Endodermal cell (in vitro differentiated cells): Measurements from ENCODE around the gene ARHGAP6. TPM values are rescaled to one million over a fixed set of nuclear protein-coding genes. Genes with fewer than 3 reads are reported as not detected.

ENCODE experiments used
- DNase-seq: peaks from one replicate; pipeline ENCODE4 v3.0.0-alpha.2; 2017
- H3K27ac ChIP-seq: 2 replicates; pipeline ENCODE4 v1.5.1; 2013; ENCODE audit warnings: mild to moderate bottlenecking, low read depth, low read length, moderate library complexity
- H3K27me3 ChIP-seq: 2 replicates; pipeline ENCODE4 v1.6.1; 2013; ENCODE audit warnings: mild to moderate bottlenecking, low read length, moderate library complexity; ENCODE audit not compliant: insufficient read depth, control insufficient read depth, poor library complexity, severe bottlenecking
- H3K36me3 ChIP-seq: 2 replicates; pipeline ENCODE4 v1.7.0; 2013; ENCODE audit warnings: mild to moderate bottlenecking, low read length, moderate library complexity; ENCODE audit not compliant: control insufficient read depth, insufficient read depth
- H3K4me1 ChIP-seq: one replicate; pipeline ENCODE4 v1.7.0; 2013; ENCODE audit warnings: low read length; ENCODE audit not compliant: control insufficient read depth, insufficient read depth
- H3K4me3 ChIP-seq: 2 replicates; pipeline ENCODE4 v1.5.1; 2013; ENCODE audit warnings: mild to moderate bottlenecking, low read length, moderate library complexity
- H3K9ac ChIP-seq: 2 replicates; pipeline ENCODE4 v1.6.1; 2013; ENCODE audit warnings: mild to moderate bottlenecking, low read length, moderate library complexity; ENCODE audit not compliant: poor library complexity, severe bottlenecking; ENCODE audit errors: extremely low read depth
- H3K9me3 ChIP-seq: 2 replicates; pipeline ENCODE4 v1.6.1; 2013; ENCODE audit warnings: mild to moderate bottlenecking, low read length, moderate library complexity; ENCODE audit not compliant: control insufficient read depth
- H3K27ac Mint-ChIP-seq: 2 replicates; pipeline ENCODE4 v1.8.0; 2020; ENCODE audit warnings: mixed read lengths
- H3K27me3 Mint-ChIP-seq: 2 replicates; pipeline ENCODE4 v1.8.0; 2021; ENCODE audit warnings: mild to moderate bottlenecking, mixed read lengths; ENCODE audit not compliant: insufficient read depth
- H3K36me3 Mint-ChIP-seq: 2 replicates; pipeline ENCODE4 v1.8.0; 2020; ENCODE audit warnings: low read depth, mixed read lengths
- H3K4me1 Mint-ChIP-seq: 2 replicates; pipeline ENCODE4 v1.8.0; 2020; ENCODE audit warnings: mixed read lengths
- H3K4me3 Mint-ChIP-seq: 2 replicates; pipeline ENCODE4 v1.8.0; 2020; ENCODE audit warnings: mild to moderate bottlenecking, moderate library complexity, mixed read lengths
- H3K9me3 Mint-ChIP-seq: 2 replicates; pipeline ENCODE4 v1.8.0; 2020; ENCODE audit warnings: mild to moderate bottlenecking, mixed read lengths
- WGBS, 2 experiments: methylation state at CpG; one replicate each; pipeline versions ENCODE4 v1.1.5 to v1.1.7; 2013; ENCODE audit warnings: missing lambda C conversion rate in 2 of 2, mixed read lengths in 1 of 2; ENCODE audit not compliant: insufficient coverage in 1 of 2, insufficient read length in 1 of 2; 5-methylcytosine and 5-hydroxymethylcytosine counted together
- total RNA-seq, 2 donors: library from RNA; stranded (reverse); fragmentation: NEBNext Ultra II Directional in 1 of 2; extraction: Animal tissue kit (Norgen Biotek cat#: 25700) in 1 of 2; gene quantifications; 2 replicates in 1 of 2; 3 replicates in 1 of 2; pipeline ENCODE4 v1.2.1, GENCODE V29; 2021
- TF ChIP-seq, protein P1 (sequence below): fragments of 200-600 bp; sonication (generic); conservative IDR thresholded peaks from 2 replicates; pipeline ENCODE4 v1.5.0; 2021; ENCODE audit warnings: antibody characterized with exemption, mild to moderate bottlenecking

Gene ARHGAP6
- total RNA-seq, 2 donors from 2014 or later, result 0.48 to 0.73 TPM

- 54 to 78% methylated on average over 16 to 25 of the region's 25 CpGs for whole genome bisulfite sequencing, 2 experiments
- H3K27ac Mint-ChIP-seq, result no peak overlapping the region
- no peaks in the 10 kb centered on the region for H3K4me1 Mint-ChIP-seq
- TF ChIP-seq, protein P1, sequence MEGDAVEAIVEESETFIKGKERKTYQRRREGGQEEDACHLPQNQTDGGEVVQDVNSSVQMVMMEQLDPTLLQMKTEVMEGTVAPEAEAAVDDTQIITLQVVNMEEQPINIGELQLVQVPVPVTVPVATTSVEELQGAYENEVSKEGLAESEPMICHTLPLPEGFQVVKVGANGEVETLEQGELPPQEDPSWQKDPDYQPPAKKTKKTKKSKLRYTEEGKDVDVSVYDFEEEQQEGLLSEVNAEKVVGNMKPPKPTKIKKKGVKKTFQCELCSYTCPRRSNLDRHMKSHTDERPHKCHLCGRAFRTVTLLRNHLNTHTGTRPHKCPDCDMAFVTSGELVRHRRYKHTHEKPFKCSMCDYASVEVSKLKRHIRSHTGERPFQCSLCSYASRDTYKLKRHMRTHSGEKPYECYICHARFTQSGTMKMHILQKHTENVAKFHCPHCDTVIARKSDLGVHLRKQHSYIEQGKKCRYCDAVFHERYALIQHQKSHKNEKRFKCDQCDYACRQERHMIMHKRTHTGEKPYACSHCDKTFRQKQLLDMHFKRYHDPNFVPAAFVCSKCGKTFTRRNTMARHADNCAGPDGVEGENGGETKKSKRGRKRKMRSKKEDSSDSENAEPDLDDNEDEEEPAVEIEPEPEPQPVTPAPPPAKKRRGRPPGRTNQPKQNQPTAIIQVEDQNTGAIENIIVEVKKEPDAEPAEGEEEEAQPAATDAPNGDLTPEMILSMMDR, result no peak
- Histone ChIP-seq H3K9me3 (no peaks in the 10 kb centered on the region), H3K27ac (no peak overlapping the region), H3K36me3 (no peaks in the 10 kb centered on the region), H3K4me1 (no peaks in the 10 kb centered on the region), H3K27me3 (peaks cover 27% of the 10 kb centered on the region), H3K4me3 (peak overlapping the region; percentile 49), H3K9ac (no peak overlapping the region)
- DNase-seq, result no peak
- H3K27me3 Mint-ChIP-seq, result peaks cover 33% of the 10 kb centered on the region
- peaks cover 44% of the 10 kb centered on the region for H3K9me3 Mint-ChIP-seq
- H3K4me3 Mint-ChIP-seq, result peak overlapping the region; percentile 50
- H3K36me3 Mint-ChIP-seq, result no peaks in the 10 kb centered on the region
Observed at GRCh38 chrX:11426712-11427452, 238.8 kb downstream of the ARHGAP6 start.

DNA sequence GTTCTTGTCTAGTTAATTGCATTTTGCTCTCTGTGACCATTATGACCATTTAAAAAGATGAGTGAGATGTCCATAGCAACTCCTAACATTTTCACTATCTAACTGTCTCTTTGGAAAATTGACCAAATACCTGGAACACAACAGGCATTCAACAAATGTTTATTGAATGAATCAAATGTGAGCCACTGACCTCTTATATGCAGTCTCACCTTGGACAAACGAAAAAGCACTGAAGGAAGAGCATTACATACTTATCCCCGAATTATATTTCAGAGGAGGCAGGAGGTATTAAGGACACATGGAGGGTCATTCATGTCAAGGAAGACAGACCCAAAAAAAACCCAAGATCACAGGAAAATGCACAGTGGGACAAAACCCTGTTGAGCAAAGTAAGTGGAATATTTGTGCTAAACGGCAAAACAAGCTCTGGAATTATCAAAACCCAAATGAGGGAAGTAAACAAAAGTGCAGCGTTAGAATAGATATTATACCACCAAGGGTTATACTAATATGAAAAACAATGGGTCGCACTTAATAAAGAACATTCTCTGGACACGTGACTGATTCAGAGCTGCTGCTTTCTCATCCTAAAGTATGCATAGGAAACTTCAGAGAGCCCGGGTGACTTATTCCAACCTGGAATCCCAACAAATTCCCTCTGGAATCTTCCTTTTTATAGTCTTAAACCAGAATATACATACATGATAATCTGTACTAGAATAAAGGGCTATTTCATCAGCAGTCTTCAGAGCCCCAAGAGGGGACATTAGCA is 240.6 kb downstream of the ARHGAP6 start:
- no peak overlapping the region for H3K4me3 ChIP-seq
- H3K27ac Mint-ChIP-seq, result no peak overlapping the region
- no peaks in the 10 kb centered on the region for H3K4me1 Mint-ChIP-seq
- no peaks in the 10 kb centered on the region for H3K9me3 ChIP-seq
- no peaks in the 10 kb centered on the region for H3K4me1 ChIP-seq
- DNase-seq, result no peak
- H3K4me3 Mint-ChIP-seq, result no peak overlapping the region
- no peaks in the 10 kb centered on the region for H3K36me3 Mint-ChIP-seq
- H3K27me3 Mint-ChIP-seq, result peaks cover 31% of the 10 kb centered on the region
- 90 to 92% methylated on average over 2 to 7 of the region's 7 CpGs for WGBS, 2 experiments
- H3K9me3 Mint-ChIP-seq, result peaks cover 51% of the 10 kb centered on the region
- H3K27me3 ChIP-seq, result peaks cover 27% of the 10 kb centered on the region
- no peaks in the 10 kb centered on the region for H3K36me3 ChIP-seq
- no peak overlapping the region for H3K9ac ChIP-seq
- H3K27ac ChIP-seq, result no peak overlapping the region
- TF ChIP-seq, protein P1, result no peak

GRCh38 chrX:11423949-11424348 is 241.8 kb downstream of the ARHGAP6 start:
- WGBS, 2 experiments, result 92% methylated on average over 3 of the region's 3 CpGs; no CpG with 5 or more reads in 1 of the 2 experiments
- no peak overlapping the region for H3K27ac Mint-ChIP-seq

More at GRCh38 chrX:11423949-11424348, 241.8 kb downstream of the ARHGAP6 start:
- Histone ChIP-seq H3K27me3 (peaks cover 27% of the 10 kb centered on the region), H3K4me1 (no peaks in the 10 kb centered on the region), H3K9me3 (no peaks in the 10 kb centered on the region), H3K36me3 (no peaks in the 10 kb centered on the region), H3K4me3 (no peak overlapping the region), H3K9ac (no peak overlapping the region), H3K27ac (no peak overlapping the region)
- H3K4me1 Mint-ChIP-seq, result no peaks in the 10 kb centered on the region
- no peaks in the 10 kb centered on the region for H3K36me3 Mint-ChIP-seq
- no peak for DNase-seq
- peaks cover 26% of the 10 kb centered on the region for H3K27me3 Mint-ChIP-seq
- H3K9me3 Mint-ChIP-seq, result peaks cover 52% of the 10 kb centered on the region
- H3K4me3 Mint-ChIP-seq, result no peak overlapping the region
- TF ChIP-seq, protein P1, result no peak
